Liver (tissue), 3 donors: Measurements from ENCODE around the gene YOD1.

ENCODE experiments used
- GABPA ChIP-seq, 2 donors: IDR thresholded peaks in 1 of 2; conservative IDR thresholded peaks in 1 of 2; 2 replicates each; pipeline ENCODE4 v1.6.1; 2016; ENCODE audit warnings: antibody characterized with exemption in 2 of 2, mild to moderate bottlenecking in 1 of 2, moderate library complexity in 1 of 2
- RXRA ChIP-seq, 2 donors: IDR thresholded peaks; 2 replicates each; pipeline ENCODE4 v1.6.1; 2017 to 2018; ENCODE audit warnings: antibody characterized with exemption in 2 of 2, mild to moderate bottlenecking in 1 of 2
- TF ChIP-seq, protein P1 (sequence below): fragments of 150-350 bp; IDR thresholded peaks from 2 replicates; pipeline ENCODE4 v1.5.1; 2017; ENCODE audit warnings: improper control_type of control experiment, low read depth, low read length; ENCODE audit not compliant: missing input control
- donor health status: healthy.
- donor health status: healthy.

DNA sequence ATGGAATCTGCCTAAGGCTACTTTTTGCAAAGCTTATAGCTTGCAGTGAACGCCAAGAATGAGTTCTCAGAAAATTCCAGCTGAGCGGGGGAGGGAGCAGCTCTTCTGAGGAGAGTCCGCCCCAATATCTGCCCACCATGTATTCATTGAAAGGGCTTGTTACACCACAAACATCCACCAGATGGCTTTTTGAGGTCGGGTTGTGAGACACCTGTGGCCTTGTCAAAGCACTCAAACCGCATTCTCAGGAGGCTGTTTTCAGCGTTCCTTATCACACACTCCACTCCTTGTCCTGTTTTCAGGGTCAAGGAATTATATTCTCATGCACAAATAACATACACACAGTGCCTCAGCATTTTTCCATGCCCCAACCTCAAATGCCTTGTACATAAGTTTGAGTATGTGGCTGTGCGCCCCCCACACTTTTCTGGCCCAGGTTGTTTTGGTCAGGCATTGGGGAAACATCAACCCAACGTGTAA lies 33.7 kb upstream of the YOD1 start:
- TF ChIP-seq, protein P1, sequence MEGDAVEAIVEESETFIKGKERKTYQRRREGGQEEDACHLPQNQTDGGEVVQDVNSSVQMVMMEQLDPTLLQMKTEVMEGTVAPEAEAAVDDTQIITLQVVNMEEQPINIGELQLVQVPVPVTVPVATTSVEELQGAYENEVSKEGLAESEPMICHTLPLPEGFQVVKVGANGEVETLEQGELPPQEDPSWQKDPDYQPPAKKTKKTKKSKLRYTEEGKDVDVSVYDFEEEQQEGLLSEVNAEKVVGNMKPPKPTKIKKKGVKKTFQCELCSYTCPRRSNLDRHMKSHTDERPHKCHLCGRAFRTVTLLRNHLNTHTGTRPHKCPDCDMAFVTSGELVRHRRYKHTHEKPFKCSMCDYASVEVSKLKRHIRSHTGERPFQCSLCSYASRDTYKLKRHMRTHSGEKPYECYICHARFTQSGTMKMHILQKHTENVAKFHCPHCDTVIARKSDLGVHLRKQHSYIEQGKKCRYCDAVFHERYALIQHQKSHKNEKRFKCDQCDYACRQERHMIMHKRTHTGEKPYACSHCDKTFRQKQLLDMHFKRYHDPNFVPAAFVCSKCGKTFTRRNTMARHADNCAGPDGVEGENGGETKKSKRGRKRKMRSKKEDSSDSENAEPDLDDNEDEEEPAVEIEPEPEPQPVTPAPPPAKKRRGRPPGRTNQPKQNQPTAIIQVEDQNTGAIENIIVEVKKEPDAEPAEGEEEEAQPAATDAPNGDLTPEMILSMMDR: peak; percentile 69
- TF ChIP-seq RXRA (IDR thresholded peaks at IDR 0.05) (no peak), GABPA (IDR thresholded peaks at IDR 0.05 in 1 of 2, conservative IDR thresholded peaks at IDR 0.05 in 1 of 2) (no peak)
